ENCODE measurements around the gene CROT. TPM values are rescaled to one million over a fixed set of nuclear protein-coding genes. Genes with fewer than 3 reads are reported as not detected.

CROT gene
- total RNA-seq, 1 donor from 2014 or later: 8.8 TPM

- peaks cover 59% of the 10 kb centered on the region for H3K36me3 ChIP-seq
Measured at GRCh38 chr7:87356448-87356847, 11.0 kb downstream of the CROT start.

GRCh38 chr7:87359366-87359765 is 13.9 kb downstream of the CROT start:
- DNase-seq: no peak
- intact Hi-C loops (cut with micrococcal nuclease): no loop called here
- Histone ChIP-seq H3K36me3 (peaks cover 42% of the 10 kb centered on the region), H3K9me3 (replicated peaks) (peaks cover 12% of the 10 kb centered on the region), H3K4me1 (no peaks in the 10 kb centered on the region), H3K27ac (replicated peaks) (no peak overlapping the region), H3K27me3 (ENCODE audit: low read depth) (no peaks in the 10 kb centered on the region), H3K4me3 (no peak overlapping the region)
- no peak for TF ChIP-seq CTCF (IDR thresholded peaks at IDR 0.05; ENCODE audit: borderline replicate concordance)

More at GRCh38 chr7:87356448-87356847, 11.0 kb downstream of the CROT start:
- Histone ChIP-seq H3K4me1 (no peaks in the 10 kb centered on the region), H3K4me3 (no peak overlapping the region), H3K27me3 (ENCODE audit: low read depth) (no peaks in the 10 kb centered on the region), H3K9me3 (replicated peaks) (peaks cover 22% of the 10 kb centered on the region), H3K27ac (replicated peaks) (no peak overlapping the region)
- TF ChIP-seq CTCF (IDR thresholded peaks at IDR 0.05; ENCODE audit: borderline replicate concordance): no peak
- intact Hi-C loops (cut with micrococcal nuclease): no loop called here
- DNase-seq: no peak

GRCh38 chr7:87361320-87361719 is 15.9 kb downstream of the CROT start:
- no peak for TF ChIP-seq CTCF (IDR thresholded peaks at IDR 0.05; ENCODE audit: borderline replicate concordance)
- no peak for DNase-seq
- Histone ChIP-seq H3K27me3 (ENCODE audit: low read depth) (no peaks in the 10 kb centered on the region), H3K4me1 (no peaks in the 10 kb centered on the region), H3K27ac (replicated peaks) (no peak overlapping the region), H3K36me3 (peaks cover 29% of the 10 kb centered on the region), H3K4me3 (no peak overlapping the region), H3K9me3 (replicated peaks) (no peaks in the 10 kb centered on the region)
- intact Hi-C loops (cut with micrococcal nuclease): no loop called here

GRCh38 chr7:87363342-87363741 is 17.9 kb downstream of the CROT start:
- intact Hi-C loops (cut with micrococcal nuclease): no loop called here
- Histone ChIP-seq H3K4me3 (no peak overlapping the region), H3K9me3 (replicated peaks) (no peaks in the 10 kb centered on the region), H3K27ac (replicated peaks) (no peak overlapping the region), H3K4me1 (no peaks in the 10 kb centered on the region), H3K36me3 (peaks cover 27% of the 10 kb centered on the region), H3K27me3 (ENCODE audit: low read depth) (no peaks in the 10 kb centered on the region)
- DNase-seq: no peak
- no peak for TF ChIP-seq CTCF (IDR thresholded peaks at IDR 0.05; ENCODE audit: borderline replicate concordance)

- H3K4me1 ChIP-seq: no peaks in the 10 kb centered on the region
- intact Hi-C loops (cut with micrococcal nuclease): no loop called here
- H3K27ac ChIP-seq (replicated peaks): no peak overlapping the region
- H3K4me3 ChIP-seq: no peak overlapping the region
- no peak for DNase-seq
- TF ChIP-seq CTCF (IDR thresholded peaks at IDR 0.05; ENCODE audit: borderline replicate concordance): no peak
- no peaks in the 10 kb centered on the region for H3K27me3 ChIP-seq (ENCODE audit: low read depth)
- H3K36me3 ChIP-seq: peaks cover 30% of the 10 kb centered on the region
- no peaks in the 10 kb centered on the region for H3K9me3 ChIP-seq (replicated peaks)
Measured at GRCh38 chr7:87364246-87364645, 18.8 kb downstream of the CROT start.

- Histone ChIP-seq H3K4me1 (no peaks in the 10 kb centered on the region), H3K27me3 (ENCODE audit: low read depth) (no peaks in the 10 kb centered on the region), H3K36me3 (peaks cover 18% of the 10 kb centered on the region), H3K4me3 (no peak overlapping the region), H3K9me3 (replicated peaks) (no peaks in the 10 kb centered on the region), H3K27ac (replicated peaks) (no peak overlapping the region)
- intact Hi-C loops (cut with micrococcal nuclease): no loop called here
- DNase-seq: no peak
- TF ChIP-seq CTCF (IDR thresholded peaks at IDR 0.05; ENCODE audit: borderline replicate concordance): no peak
Measured at GRCh38 chr7:87369216-87369615, 23.8 kb downstream of the CROT start.

All from left ventricle myocardium inferior (tissue), 1 donor.